HEK293 (cell line): ENCODE measurements around the gene CENPH.

Experiments used
- PRDM2 ChIP-seq: fragments of 450-650 bp; formaldehyde crosslinking; IDR thresholded peaks from 2 replicates; pipeline ENCODE4 v1.5.1; 2016; ENCODE audit warnings: missing biosample characterization, missing genetic modification characterization, borderline replicate concordance
- ZBTB10 ChIP-seq: fragments of 450-650 bp; formaldehyde crosslinking; IDR thresholded peaks from 2 replicates; pipeline ENCODE4 v1.5.1; 2016; ENCODE audit warnings: missing biosample characterization, missing genetic modification characterization
- ZBTB21 ChIP-seq: fragments of 450-650 bp; formaldehyde crosslinking; IDR thresholded peaks from 2 replicates; pipeline ENCODE4 v1.5.1; 2017; ENCODE audit warnings: missing biosample characterization, missing genetic modification characterization
- ZBTB6 ChIP-seq: fragments of 450-650 bp; formaldehyde crosslinking; IDR thresholded peaks from 2 replicates; pipeline ENCODE4 v1.5.1; 2017; ENCODE audit warnings: missing biosample characterization, missing genetic modification characterization
- ZBTB8A ChIP-seq: fragments of 450-650 bp; formaldehyde crosslinking; IDR thresholded peaks from 2 replicates; pipeline ENCODE4 v1.5.1; 2016; ENCODE audit warnings: missing biosample characterization, missing genetic modification characterization
- ZIC2 ChIP-seq: fragments of 450-650 bp; formaldehyde crosslinking; IDR thresholded peaks from 2 replicates; pipeline ENCODE4 v1.5.1; 2016; ENCODE audit warnings: missing biosample characterization, missing genetic modification characterization
- ZNF132 ChIP-seq: fragments of 450-650 bp; formaldehyde crosslinking; IDR thresholded peaks from 2 replicates; pipeline ENCODE4 v1.5.1; 2017; ENCODE audit warnings: missing biosample characterization, missing genetic modification characterization, borderline replicate concordance
- ZNF280C ChIP-seq: fragments of 450-650 bp; formaldehyde crosslinking; IDR thresholded peaks from 2 replicates; pipeline ENCODE4 v1.5.1; 2016; ENCODE audit warnings: missing biosample characterization, missing genetic modification characterization
- ZNF302 ChIP-seq: fragments of 450-650 bp; formaldehyde crosslinking; IDR thresholded peaks from 2 replicates; pipeline ENCODE4 v1.5.1; 2016; ENCODE audit warnings: missing biosample characterization, missing genetic modification characterization, low read depth
- ZNF398 ChIP-seq: fragments of 450-650 bp; formaldehyde crosslinking; IDR thresholded peaks from 2 replicates; pipeline ENCODE4 v1.5.1; 2017; ENCODE audit warnings: missing biosample characterization, missing genetic modification characterization
- ZNF416 ChIP-seq: fragments of 450-650 bp; formaldehyde crosslinking; IDR thresholded peaks from 2 replicates; pipeline ENCODE4 v1.5.1; 2016; ENCODE audit warnings: missing biosample characterization, missing genetic modification characterization
- ZNF426 ChIP-seq: fragments of 450-650 bp; formaldehyde crosslinking; IDR thresholded peaks from 2 replicates; pipeline ENCODE4 v1.5.1; 2017; ENCODE audit warnings: missing biosample characterization, missing genetic modification characterization, mild to moderate bottlenecking, inconsistent platforms, moderate library complexity
- ZNF449 ChIP-seq: fragments of 450-650 bp; formaldehyde crosslinking; IDR thresholded peaks from 2 replicates; pipeline ENCODE4 v1.5.1; 2017; ENCODE audit warnings: missing biosample characterization, mild to moderate bottlenecking, missing genetic modification characterization, moderate library complexity
- ZNF530 ChIP-seq: fragments of 450-650 bp; formaldehyde crosslinking; IDR thresholded peaks from 2 replicates; pipeline ENCODE4 v1.5.1; 2016; ENCODE audit warnings: low read depth, missing biosample characterization, missing genetic modification characterization
- ZNF571 ChIP-seq: fragments of 450-650 bp; formaldehyde crosslinking; IDR thresholded peaks from 2 replicates; pipeline ENCODE4 v1.5.0; 2017; ENCODE audit warnings: missing biosample characterization, missing genetic modification characterization
- ZNF701 ChIP-seq: fragments of 450-650 bp; formaldehyde crosslinking; IDR thresholded peaks from 2 replicates; pipeline ENCODE4 v1.5.1; 2016; ENCODE audit warnings: missing biosample characterization, missing genetic modification characterization
- ZNF776 ChIP-seq: fragments of 450-650 bp; formaldehyde crosslinking; IDR thresholded peaks from 2 replicates; pipeline ENCODE4 v1.5.0; 2017; ENCODE audit warnings: missing biosample characterization, missing genetic modification characterization, borderline replicate concordance
- ZNF777 ChIP-seq: fragments of 450-650 bp; formaldehyde crosslinking; IDR thresholded peaks from 2 replicates; pipeline ENCODE4 v1.5.1; 2017; ENCODE audit warnings: missing biosample characterization, missing genetic modification characterization, borderline replicate concordance
- ZNF837 ChIP-seq: fragments of 450-650 bp; formaldehyde crosslinking; IDR thresholded peaks from 2 replicates; pipeline ENCODE4 v1.5.1; 2016; ENCODE audit warnings: missing biosample characterization, missing genetic modification characterization
- ZSCAN4 ChIP-seq: fragments of 450-650 bp; formaldehyde crosslinking; IDR thresholded peaks from 2 replicates; pipeline ENCODE4 v1.5.1; 2017; ENCODE audit warnings: missing biosample characterization, missing genetic modification characterization

The CENPH gene

GRCh38 chr5:69217548-69218526 lies 28.5 kb downstream of the CENPH start (continued):
- TF ChIP-seq ZIC2 (tag by site-specific recombination) (peak; percentile 21; the same call in 1 of the 2 replicates), ZNF777 (tag by site-specific recombination) (no peak), ZNF280C (tag by site-specific recombination) (no peak), ZNF449 (tag by site-specific recombination) (no peak; the same call in 1 of the 2 replicates), ZNF701 (tag by site-specific recombination) (no peak), ZSCAN4 (peak; percentile 94), PRDM2 (tag by site-specific recombination) (no peak), ZNF416 (no peak), ZNF571 (tag by site-specific recombination) (no peak), ZBTB6 (tag by site-specific recombination) (0 out of 2 replicates have a peak, but pooled peaks have one; percentile 12), ZNF302 (no peak), ZBTB21 (peak; percentile 53), ZBTB8A (tag by site-specific recombination) (peak; percentile 79), ZBTB10 (tag by site-specific recombination) (peak; percentile 98), ZNF776 (tag by site-specific recombination) (no peak), ZNF132 (tag by site-specific recombination) (no peak), ZNF837 (tag by site-specific recombination) (no peak), ZNF426 (tag by site-specific recombination) (no peak), ZNF398 (tag by site-specific recombination) (peak; percentile 23; the same call in 1 of the 2 replicates), ZNF530 (tag by site-specific recombination) (no peak)
